ENCODE data around the gene RPS16. TPM values are rescaled to one million over a fixed set of nuclear protein-coding genes. Genes with fewer than 3 reads are reported as not detected.
A peak's percentile ranks its signal among the peaks of the same experiment; 100 is the strongest.

RPS16 gene
- total and polyA plus RNA-seq, 2 of the 13 experiments (the other 11 are each of a cell fraction or from before 2014, with no cell fraction given), result 488 to 2,583 TPM

- TF ChIP-seq BATF2 (CRISPR knock-in tag; IDR thresholded peaks at IDR 0.05), result 0 out of 2 replicates have a peak, but pooled peaks have one; percentile 53
- peak; percentile 52 for TF ChIP-seq ZFX (CRISPR knock-in tag; IDR thresholded peaks at IDR 0.05; ENCODE audit: low read depth)
- TF ChIP-seq KDM2A (CRISPR knock-in tag; IDR thresholded peaks at IDR 0.05; ENCODE audit: borderline replicate concordance, low read depth), result peak; percentile 7; the same call in 1 of the 2 replicates
- peak; percentile 87 for TF ChIP-seq FOXC1 (CRISPR knock-in tag; IDR thresholded peaks at IDR 0.05; ENCODE audit: borderline replicate concordance)
- TF ChIP-seq RARG (CRISPR knock-in tag; IDR thresholded peaks at IDR 0.05; ENCODE audit: low read depth), result no peak
- 0 out of 2 replicates have a peak, but pooled peaks have one; percentile 7 for TF ChIP-seq TFAP4 (IDR thresholded peaks at IDR 0.05; ENCODE audit: borderline replicate concordance, low read depth)
- no peak for TF ChIP-seq SSRP1 (CRISPR knock-in tag; IDR thresholded peaks at IDR 0.05)
- no peak for TF ChIP-seq ADNP (CRISPR knock-in tag; IDR thresholded peaks at IDR 0.05)
- TF ChIP-seq ZMYM3 (CRISPR knock-in tag; IDR thresholded peaks at IDR 0.05), result no peak
- 0 out of 2 replicates have a peak, but pooled peaks have one; percentile 25 for TF ChIP-seq ZNF275 (CRISPR knock-in tag; IDR thresholded peaks at IDR 0.05; ENCODE audit: borderline replicate concordance)
- TF ChIP-seq RFXAP (CRISPR knock-in tag; IDR thresholded peaks at IDR 0.05; ENCODE audit: borderline replicate concordance), result no peak
- peak; percentile 19; the same call in 1 of the 2 replicates for TF ChIP-seq HNF1B (CRISPR knock-in tag; IDR thresholded peaks at IDR 0.05)
- TF ChIP-seq MLX (CRISPR knock-in tag; IDR thresholded peaks at IDR 0.05), result peak; percentile 32; the same call in 1 of the 2 replicates
- no peak for TF ChIP-seq MTF1 (CRISPR knock-in tag; IDR thresholded peaks at IDR 0.05)
- peak; percentile 30; the same call in 1 of the 2 replicates for TF ChIP-seq KDM3A (CRISPR knock-in tag; IDR thresholded peaks at IDR 0.05; ENCODE audit: low read depth)
- 0 out of 2 replicates have a peak, but pooled peaks have one; percentile 33 for TF ChIP-seq ZNF224 (CRISPR knock-in tag; IDR thresholded peaks at IDR 0.05)
- TF ChIP-seq ZBTB8A (CRISPR knock-in tag; IDR thresholded peaks at IDR 0.05; ENCODE audit: borderline replicate concordance, low read depth), result no peak
- TF ChIP-seq ELF3 (CRISPR knock-in tag; IDR thresholded peaks at IDR 0.05), result peak; percentile 32; the same call in 1 of the 2 replicates
- TF ChIP-seq ZNF577 (CRISPR knock-in tag; IDR thresholded peaks at IDR 0.05; ENCODE audit: borderline replicate concordance, low read depth), result 0 out of 2 replicates have a peak, but pooled peaks have one; percentile 51
- TF ChIP-seq TGIF2 (CRISPR knock-in tag; IDR thresholded peaks at IDR 0.05), result peak; percentile 70; the same call in 1 of the 2 replicates
- peak; percentile 82 for TF ChIP-seq ASH2L (IDR thresholded peaks at IDR 0.05; ENCODE audit: insufficient read length, low read depth, low read length)
- 0 out of 2 replicates have a peak, but pooled peaks have one; percentile 42 for TF ChIP-seq IKZF5 (CRISPR knock-in tag; IDR thresholded peaks at IDR 0.05)
- TF ChIP-seq LCORL (IDR thresholded peaks at IDR 0.05), result no peak
- TF ChIP-seq LCORL (CRISPR knock-in tag; IDR thresholded peaks at IDR 0.05), result 0 out of 2 replicates have a peak, but pooled peaks have one; percentile 32
These were observed 28.9 kb downstream of the RPS16 start, which contains the start of gene ZFP36 (continued) for GRCh38 chr19:39406656-39407409.

All from HepG2 (cell line).